Measurements from ENCODE around the gene HMCN2. TPM values are rescaled to one million over a fixed set of nuclear protein-coding genes. Genes with fewer than 3 reads are reported as not detected.

The HMCN2 gene
- total and polyA plus RNA-seq, 2 of the 4 experiments (the other 2 are of a cell fraction) = 0.02 TPM; not detected in 1

DNA sequence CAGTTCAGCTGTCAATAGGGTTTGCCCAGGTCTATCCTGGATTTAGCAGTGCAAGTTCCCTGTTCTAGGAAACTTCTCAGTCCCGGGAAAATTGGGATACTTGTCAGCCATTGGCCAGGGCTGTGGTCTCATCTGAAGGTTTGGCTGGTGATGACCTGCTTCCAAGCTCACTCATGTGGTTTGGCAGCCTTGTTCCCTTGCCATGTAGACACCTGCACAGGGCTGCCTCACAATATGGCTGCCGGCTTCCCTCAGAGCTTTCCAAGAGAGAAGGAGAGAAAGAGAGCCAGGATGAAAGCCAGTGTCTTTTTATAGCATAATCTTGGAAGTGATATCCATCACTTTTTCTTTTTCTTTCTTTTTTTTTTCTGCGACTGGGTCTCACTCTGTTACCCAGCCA, 37.7 kb upstream of the HMCN2 start:
- peaks cover 10% of the 10 kb centered on the region for H3K9me3 ChIP-seq (ENCODE audit: control insufficient read depth, insufficient read depth, low read length)
- H3K27ac ChIP-seq (ENCODE audit: insufficient read depth, low read length) = no peak overlapping the region
- no peaks in the 10 kb centered on the region for H3K9me1 ChIP-seq (ENCODE audit: insufficient read depth, low read length)
- H2BK120ac ChIP-seq (ENCODE audit: low read depth, low read length) = no peak overlapping the region
- DNase-seq = no peak
- in situ Hi-C loops (cut with MboI; ENCODE audit: low sequenced_read_pairs) (loop anchor here (25.0 kb wide), 1 partner anchor 116 kb away; no protein-coding TSS in a partner anchor), dilution Hi-C loops (cut with HindIII; ENCODE audit: low sequenced_read_pairs, unreplicated experiment) (loop anchor here (25.0 kb wide), 1 partner anchor 116 kb away; no protein-coding TSS in a partner anchor), intact Hi-C loops (cut with micrococcal nuclease) (no loop called here)
- no peak overlapping the region for H3K4ac ChIP-seq (ENCODE audit: low read depth, low read length)
- peaks cover 11% of the 10 kb centered on the region in 2 experiments; a peak in 3 of 4 replicates for H3K79me1 ChIP-seq (ENCODE audit: low read depth in 1 of 2, low read length in 2 of 2)
- H2BK15ac ChIP-seq (ENCODE audit: low read depth, low read length) = no peak overlapping the region
- no peak overlapping the region for H3K4me2 ChIP-seq (ENCODE audit: low read depth, low read length)
- no TSS peak for BruUV-seq (replicated peaks)
- ChIA-PET POLR2A (ENCODE audit: unreplicated experiment) (no interaction called here), CTCF (no interaction called here)
- H3K23ac ChIP-seq (ENCODE audit: low read depth, low read length) = no peak overlapping the region
- WGBS, 2 experiments (ENCODE audit: extremely low coverage in 2 of 2, insufficient read length in 1 of 2) = no CpG with 5 or more reads among the region's 3 CpGs
- no peaks in the 10 kb centered on the region for H3K4me1 ChIP-seq (ENCODE audit: control insufficient read depth, insufficient read depth, low read length)
- H3K4me3 ChIP-seq (ENCODE audit: insufficient read depth, low read depth, low read length) = no peak overlapping the region
- no peak overlapping the region for H4K8ac ChIP-seq (ENCODE audit: low read depth in 2 of 2, low read length in 2 of 2)
- no peaks in the 10 kb centered on the region for H4K20me1 ChIP-seq (ENCODE audit: insufficient read depth, low read length)
- no peak overlapping the region for H4K91ac ChIP-seq (ENCODE audit: insufficient read depth, low read depth, low read length)
- H2BK20ac ChIP-seq (ENCODE audit: low read depth, low read length) = no peak overlapping the region
- H3K18ac ChIP-seq (ENCODE audit: low read depth, low read length) = no peak overlapping the region
- no peak overlapping the region for H2AK5ac ChIP-seq (ENCODE audit: low read depth, low read length)
- H3K9ac ChIP-seq (ENCODE audit: low read depth, low read length) = no peak overlapping the region
- no peak overlapping the region for H2AK9ac ChIP-seq (replicated peaks; ENCODE audit: low read depth, low read length, poor library complexity)
- H3K36me3 ChIP-seq (ENCODE audit: control insufficient read depth, insufficient read depth, low read length) = peaks cover 37% of the 10 kb centered on the region
- H4K5ac ChIP-seq (ENCODE audit: low read depth, low read length) = no peak overlapping the region
- no peak overlapping the region for H2BK5ac ChIP-seq (ENCODE audit: low read depth, low read length, poor library complexity, severe bottlenecking)
- TF ChIP-seq POLR2A (IDR thresholded peaks at IDR 0.05; ENCODE audit: low read depth, low read length) (no peak), MXI1 (IDR thresholded peaks at IDR 0.05; ENCODE audit: borderline replicate concordance, low read depth, low read length) (no peak), NFE2L2 (IDR thresholded peaks at IDR 0.05; ENCODE audit: low read depth, low read length) (no peak), MAZ (IDR thresholded peaks at IDR 0.05; ENCODE audit: borderline replicate concordance, low read depth, low read length) (no peak), FOS (IDR thresholded peaks at IDR 0.05; ENCODE audit: low read depth, low read length) (no peak), BHLHE40 (IDR thresholded peaks at IDR 0.05; ENCODE audit: low read depth, low read length) (no peak), SMC3 (IDR thresholded peaks at IDR 0.05; ENCODE audit: low read depth, low read length) (no peak), RAD21 (IDR thresholded peaks at IDR 0.05; ENCODE audit: low read length) (no peak), CEBPB (IDR thresholded peaks at IDR 0.05; ENCODE audit: low read depth, low read length) (no peak), RCOR1 (IDR thresholded peaks at IDR 0.05; ENCODE audit: insufficient replicate concordance, low read length) (no peak), MAFK (IDR thresholded peaks at IDR 0.05; ENCODE audit: low read depth, low read length) (no peak), RFX5 (IDR thresholded peaks at IDR 0.05; ENCODE audit: low read depth, low read length) (no peak), CHD1 (IDR thresholded peaks at IDR 0.05; ENCODE audit: low read depth, low read length) (no peak)
- TF ChIP-seq, protein P1, sequence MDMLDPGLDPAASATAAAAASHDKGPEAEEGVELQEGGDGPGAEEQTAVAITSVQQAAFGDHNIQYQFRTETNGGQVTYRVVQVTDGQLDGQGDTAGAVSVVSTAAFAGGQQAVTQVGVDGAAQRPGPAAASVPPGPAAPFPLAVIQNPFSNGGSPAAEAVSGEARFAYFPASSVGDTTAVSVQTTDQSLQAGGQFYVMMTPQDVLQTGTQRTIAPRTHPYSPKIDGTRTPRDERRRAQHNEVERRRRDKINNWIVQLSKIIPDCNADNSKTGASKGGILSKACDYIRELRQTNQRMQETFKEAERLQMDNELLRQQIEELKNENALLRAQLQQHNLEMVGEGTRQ (IDR thresholded peaks at IDR 0.05; ENCODE audit: low read depth, low read length) = no peak
- TF ChIP-seq, protein P2, sequence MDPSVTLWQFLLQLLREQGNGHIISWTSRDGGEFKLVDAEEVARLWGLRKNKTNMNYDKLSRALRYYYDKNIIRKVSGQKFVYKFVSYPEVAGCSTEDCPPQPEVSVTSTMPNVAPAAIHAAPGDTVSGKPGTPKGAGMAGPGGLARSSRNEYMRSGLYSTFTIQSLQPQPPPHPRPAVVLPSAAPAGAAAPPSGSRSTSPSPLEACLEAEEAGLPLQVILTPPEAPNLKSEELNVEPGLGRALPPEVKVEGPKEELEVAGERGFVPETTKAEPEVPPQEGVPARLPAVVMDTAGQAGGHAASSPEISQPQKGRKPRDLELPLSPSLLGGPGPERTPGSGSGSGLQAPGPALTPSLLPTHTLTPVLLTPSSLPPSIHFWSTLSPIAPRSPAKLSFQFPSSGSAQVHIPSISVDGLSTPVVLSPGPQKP (IDR thresholded peaks at IDR 0.05; ENCODE audit: borderline replicate concordance, low read depth, low read length) = no peak
- TF ChIP-seq, protein P3, sequence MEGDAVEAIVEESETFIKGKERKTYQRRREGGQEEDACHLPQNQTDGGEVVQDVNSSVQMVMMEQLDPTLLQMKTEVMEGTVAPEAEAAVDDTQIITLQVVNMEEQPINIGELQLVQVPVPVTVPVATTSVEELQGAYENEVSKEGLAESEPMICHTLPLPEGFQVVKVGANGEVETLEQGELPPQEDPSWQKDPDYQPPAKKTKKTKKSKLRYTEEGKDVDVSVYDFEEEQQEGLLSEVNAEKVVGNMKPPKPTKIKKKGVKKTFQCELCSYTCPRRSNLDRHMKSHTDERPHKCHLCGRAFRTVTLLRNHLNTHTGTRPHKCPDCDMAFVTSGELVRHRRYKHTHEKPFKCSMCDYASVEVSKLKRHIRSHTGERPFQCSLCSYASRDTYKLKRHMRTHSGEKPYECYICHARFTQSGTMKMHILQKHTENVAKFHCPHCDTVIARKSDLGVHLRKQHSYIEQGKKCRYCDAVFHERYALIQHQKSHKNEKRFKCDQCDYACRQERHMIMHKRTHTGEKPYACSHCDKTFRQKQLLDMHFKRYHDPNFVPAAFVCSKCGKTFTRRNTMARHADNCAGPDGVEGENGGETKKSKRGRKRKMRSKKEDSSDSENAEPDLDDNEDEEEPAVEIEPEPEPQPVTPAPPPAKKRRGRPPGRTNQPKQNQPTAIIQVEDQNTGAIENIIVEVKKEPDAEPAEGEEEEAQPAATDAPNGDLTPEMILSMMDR (conservative IDR thresholded peaks at IDR 0.05; ENCODE audit: low read depth, low read length) = no peak
- H3K27me3 ChIP-seq (ENCODE audit: control insufficient read depth, insufficient read depth, low read length) = no peaks in the 10 kb centered on the region
- ATAC-seq (ENCODE audit: low read depth) = no peak
- H3K14ac ChIP-seq (replicated peaks; ENCODE audit: low read depth, low read length) = no peak overlapping the region
- no peak overlapping the region for H2AFZ ChIP-seq (replicated peaks; ENCODE audit: low read length, poor library complexity)
- H3K56ac ChIP-seq (ENCODE audit: extremely low read depth, insufficient read depth, low read length) = no peak overlapping the region
